Neural progenitor cell (in vitro differentiated cells): ENCODE data around the gene SH2D1B. TPM values are rescaled to one million over a fixed set of nuclear protein-coding genes. Genes with fewer than 3 reads are reported as not detected.

Experiments
- DNase-seq: peaks from one replicate; pipeline ENCODE4 v3.0.0-alpha.2; 2016; ENCODE audit warnings: low spot score
- H2AFZ ChIP-seq: fragments of 200-600 bp; sonication (generic); replicated peaks from 2 replicates; pipeline ENCODE4 v1.6.1; 2016; ENCODE audit warnings: antibody characterized with exemption
- H3F3A ChIP-seq: fragments of 200-600 bp; sonication (generic); 2 replicates; pipeline ENCODE4 v1.6.1; 2016; ENCODE audit warnings: antibody characterized with exemption, low read depth
- H3K27ac ChIP-seq: fragments of 200-600 bp; sonication (generic); 2 replicates; pipeline ENCODE4 v1.5.1; 2016; ENCODE audit warnings: mild to moderate bottlenecking
- H3K27me3 ChIP-seq: fragments of 200-600 bp; sonication (generic); 2 replicates; pipeline ENCODE4 v1.6.1; 2016; ENCODE audit warnings: mild to moderate bottlenecking, moderate library complexity
- H3K36me3 ChIP-seq: fragments of 200-600 bp; sonication (generic); 2 replicates; pipeline ENCODE4 v1.5.1; 2016
- H3K4me1 ChIP-seq: fragments of 200-600 bp; sonication (generic); 2 replicates; pipeline ENCODE4 v1.6.1; 2016; ENCODE audit warnings: mixed run types
- H3K4me2 ChIP-seq: fragments of 200-600 bp; sonication (generic); 2 replicates; pipeline ENCODE4 v1.6.1; 2016
- H3K4me3 ChIP-seq: fragments of 200-600 bp; sonication (generic); 2 replicates; pipeline ENCODE4 v1.5.1; 2016
- H3K79me2 ChIP-seq: fragments of 200-600 bp; sonication (generic); 2 replicates; pipeline ENCODE4 v1.6.1; 2016; ENCODE audit warnings: low read depth
- H3K9ac ChIP-seq: fragments of 200-600 bp; sonication (generic); 2 replicates; pipeline ENCODE4 v1.6.1; 2016
- H3K9me3 ChIP-seq: fragments of 200-600 bp; sonication (generic); 2 replicates; pipeline ENCODE4 v1.5.1; 2016; ENCODE audit warnings: low read depth
- H4K20me1 ChIP-seq: fragments of 200-600 bp; sonication (generic); 2 replicates; pipeline ENCODE4 v1.6.1; 2016; ENCODE audit warnings: low read depth
- H3K27ac Mint-ChIP-seq: 3 replicates; pipeline ENCODE4 v1.8.0; 2021; ENCODE audit warnings: mixed read lengths
- H3K27me3 Mint-ChIP-seq: 2 replicates; pipeline ENCODE4 v1.8.0; 2022; ENCODE audit warnings: low read depth, mild to moderate bottlenecking, inconsistent platforms, moderate library complexity, mixed read lengths; ENCODE audit not compliant: insufficient read depth
- H3K36me3 Mint-ChIP-seq: 3 replicates; pipeline ENCODE4 v1.8.0; 2021; ENCODE audit warnings: mixed read lengths
- H3K4me1 Mint-ChIP-seq: 3 replicates; pipeline ENCODE4 v1.8.0; 2021; ENCODE audit warnings: mixed read lengths
- H3K4me3 Mint-ChIP-seq: 3 replicates; pipeline ENCODE4 v1.8.0; 2021; ENCODE audit warnings: mild to moderate bottlenecking, moderate library complexity, mixed read lengths
- H3K9me3 Mint-ChIP-seq: 3 replicates; pipeline ENCODE4 v1.8.0; 2020; ENCODE audit warnings: mixed read lengths
- EZH2 ChIP-seq: fragments of 200-600 bp; sonication (generic); IDR thresholded peaks from 2 replicates; pipeline ENCODE4 v1.6.1; 2017; ENCODE audit warnings: antibody characterized with exemption, mild to moderate bottlenecking, moderate library complexity
- EZH2phosphoT487 ChIP-seq: fragments of 200-600 bp; sonication (generic); IDR thresholded peaks from 2 replicates; pipeline ENCODE4 v1.6.1; 2017; ENCODE audit warnings: antibody characterized with exemption
- total RNA-seq: library from RNA; depleted of rRNA; stranded (reverse); fragments of >200 nt; gene quantifications from 2 replicates; pipeline ENCODE4 v1.2.3, GENCODE V29; 2015; ENCODE audit warnings: low replicate concordance
- TF ChIP-seq, protein P1 (sequence below): fragments of 200-600 bp; sonication (generic); IDR thresholded peaks from 2 replicates; pipeline ENCODE4 v1.5.1; 2017; ENCODE audit warnings: antibody characterized with exemption, mild to moderate bottlenecking

Gene SH2D1B
- total RNA-seq, 1 donor from 2014 or later, result not detected

DNA sequence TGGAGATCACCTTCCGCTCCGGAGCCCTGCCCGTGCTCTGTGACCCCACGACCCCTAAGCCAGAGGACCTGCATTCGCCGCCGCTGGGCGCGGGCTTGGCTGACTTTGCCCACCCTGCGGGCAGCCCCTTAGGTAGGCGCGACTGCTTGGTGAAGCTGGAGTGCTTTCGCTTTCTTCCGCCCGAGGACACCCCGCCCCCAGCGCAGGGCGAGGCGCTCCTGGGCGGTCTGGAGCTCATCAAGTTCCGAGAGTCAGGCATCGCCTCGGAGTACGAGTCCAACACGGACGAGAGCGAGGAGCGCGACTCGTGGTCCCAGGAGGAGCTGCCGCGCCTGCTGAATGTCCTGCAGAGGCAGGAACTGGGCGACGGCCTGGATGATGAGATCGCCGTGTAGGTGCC lies 44.9 kb downstream of the SH2D1B start:
- H3K4me3 Mint-ChIP-seq, result no peak overlapping the region

DNA sequence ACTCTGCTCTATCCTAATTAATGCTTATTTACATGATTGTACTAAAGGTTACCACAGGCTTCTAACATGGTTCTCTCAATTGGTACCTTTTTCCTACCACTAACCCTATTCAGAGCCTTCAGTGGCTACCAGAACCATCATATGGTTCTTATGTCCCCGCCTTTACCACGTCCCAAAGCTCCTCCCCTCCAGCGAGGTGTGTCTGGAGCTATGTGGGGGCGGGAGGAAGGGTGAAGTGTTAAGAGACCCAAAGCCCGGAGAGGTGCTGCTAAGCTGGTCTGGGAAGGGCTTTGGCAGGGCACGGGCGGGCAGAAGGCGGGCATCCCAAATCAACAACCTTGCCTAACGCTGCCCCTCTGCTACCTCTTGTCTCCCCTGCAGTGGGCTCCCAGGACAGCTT lies 45.3 kb downstream of the SH2D1B start:
- Histone ChIP-seq H3K27ac (no peak overlapping the region), H3K9ac (no peak overlapping the region), H3K27me3 (no peaks in the 10 kb centered on the region), H3K4me1 (no peaks in the 10 kb centered on the region), H3K36me3 (no peaks in the 10 kb centered on the region), H3K4me3 (no peak overlapping the region), H3K9me3 (no peaks in the 10 kb centered on the region), H4K20me1 (no peaks in the 10 kb centered on the region), H2AFZ (no peak overlapping the region), H3F3A (no peaks in the 10 kb centered on the region), H3K4me2 (no peak overlapping the region), H3K79me2 (no peaks in the 10 kb centered on the region)
- Mint-ChIP-seq H3K36me3 (peaks cover 30% of the 10 kb centered on the region), H3K4me1 (peaks cover 8% of the 10 kb centered on the region), H3K27ac (no peak overlapping the region), H3K4me3 (no peak overlapping the region), H3K9me3 (no peaks in the 10 kb centered on the region), H3K27me3 (peaks cover 5% of the 10 kb centered on the region)
- TF ChIP-seq EZH2phosphoT487 (no peak), EZH2 (no peak)
- TF ChIP-seq, protein P1, sequence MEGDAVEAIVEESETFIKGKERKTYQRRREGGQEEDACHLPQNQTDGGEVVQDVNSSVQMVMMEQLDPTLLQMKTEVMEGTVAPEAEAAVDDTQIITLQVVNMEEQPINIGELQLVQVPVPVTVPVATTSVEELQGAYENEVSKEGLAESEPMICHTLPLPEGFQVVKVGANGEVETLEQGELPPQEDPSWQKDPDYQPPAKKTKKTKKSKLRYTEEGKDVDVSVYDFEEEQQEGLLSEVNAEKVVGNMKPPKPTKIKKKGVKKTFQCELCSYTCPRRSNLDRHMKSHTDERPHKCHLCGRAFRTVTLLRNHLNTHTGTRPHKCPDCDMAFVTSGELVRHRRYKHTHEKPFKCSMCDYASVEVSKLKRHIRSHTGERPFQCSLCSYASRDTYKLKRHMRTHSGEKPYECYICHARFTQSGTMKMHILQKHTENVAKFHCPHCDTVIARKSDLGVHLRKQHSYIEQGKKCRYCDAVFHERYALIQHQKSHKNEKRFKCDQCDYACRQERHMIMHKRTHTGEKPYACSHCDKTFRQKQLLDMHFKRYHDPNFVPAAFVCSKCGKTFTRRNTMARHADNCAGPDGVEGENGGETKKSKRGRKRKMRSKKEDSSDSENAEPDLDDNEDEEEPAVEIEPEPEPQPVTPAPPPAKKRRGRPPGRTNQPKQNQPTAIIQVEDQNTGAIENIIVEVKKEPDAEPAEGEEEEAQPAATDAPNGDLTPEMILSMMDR, result no peak
- DNase-seq, result no peak

More for the DNA sequence above, 44.9 kb downstream of the SH2D1B start:
- TF ChIP-seq, protein P1, result no peak
- no peak for TF ChIP-seq EZH2
- TF ChIP-seq EZH2phosphoT487, result no peak
- H3K9me3 ChIP-seq, result no peaks in the 10 kb centered on the region
- peaks cover 29% of the 10 kb centered on the region for H3K36me3 Mint-ChIP-seq
- no peaks in the 10 kb centered on the region for H3K9me3 Mint-ChIP-seq
- no peak for DNase-seq
- H3K27ac ChIP-seq, result no peak overlapping the region
- H3K79me2 ChIP-seq, result no peaks in the 10 kb centered on the region
- H4K20me1 ChIP-seq, result no peaks in the 10 kb centered on the region
- H3K4me1 Mint-ChIP-seq, result peaks cover 8% of the 10 kb centered on the region
- H3K4me2 ChIP-seq, result no peak overlapping the region
- H3K27me3 Mint-ChIP-seq, result peaks cover 5% of the 10 kb centered on the region
- no peak overlapping the region for H3K4me3 ChIP-seq
- no peaks in the 10 kb centered on the region for H3K27me3 ChIP-seq
- no peak overlapping the region for H3K9ac ChIP-seq
- H3K4me1 ChIP-seq, result no peaks in the 10 kb centered on the region
- no peak overlapping the region for H3K27ac Mint-ChIP-seq
- H2AFZ ChIP-seq, result no peak overlapping the region
- no peaks in the 10 kb centered on the region for H3F3A ChIP-seq
- H3K36me3 ChIP-seq, result no peaks in the 10 kb centered on the region

DNA sequence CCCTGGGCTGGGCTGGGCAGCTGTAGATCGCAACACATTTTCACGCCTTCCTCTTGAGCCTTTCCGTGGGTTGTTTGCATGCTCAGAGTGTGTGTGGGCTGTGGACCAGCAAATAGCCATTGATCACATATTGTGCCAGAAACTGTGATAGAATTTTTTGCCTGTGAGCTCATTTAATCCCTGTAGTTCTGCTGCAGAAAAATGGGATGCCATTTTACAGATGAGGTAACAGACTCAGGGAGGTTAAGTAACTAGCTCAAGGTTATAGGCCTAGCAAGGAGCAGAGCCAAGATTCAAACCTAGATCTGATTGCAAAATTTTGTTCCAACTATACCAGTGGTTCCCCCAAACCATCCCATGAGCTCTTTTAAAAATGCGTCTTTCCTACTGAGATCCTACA lies 45.8 kb downstream of the SH2D1B start:
- no peaks in the 10 kb centered on the region for H3K4me1 ChIP-seq
- H3K36me3 ChIP-seq, result no peaks in the 10 kb centered on the region
- H3K79me2 ChIP-seq, result no peaks in the 10 kb centered on the region
- Mint-ChIP-seq H3K27me3 (peaks cover 5% of the 10 kb centered on the region), H3K36me3 (peaks cover 33% of the 10 kb centered on the region), H3K9me3 (no peaks in the 10 kb centered on the region), H3K4me3 (no peak overlapping the region), H3K4me1 (peaks cover 8% of the 10 kb centered on the region), H3K27ac (peak overlapping the region; percentile 21)
- no peak overlapping the region for H2AFZ ChIP-seq
- no peak for DNase-seq
- H3K27me3 ChIP-seq, result no peaks in the 10 kb centered on the region
- no peaks in the 10 kb centered on the region for H3F3A ChIP-seq
- no peak overlapping the region for H3K4me2 ChIP-seq
- no peaks in the 10 kb centered on the region for H3K9me3 ChIP-seq
- TF ChIP-seq EZH2phosphoT487, result no peak
- TF ChIP-seq, protein P1, result no peak
- TF ChIP-seq EZH2, result no peak
- H3K9ac ChIP-seq, result no peak overlapping the region
- H3K4me3 ChIP-seq, result no peak overlapping the region
- H3K27ac ChIP-seq, result no peak overlapping the region
- H4K20me1 ChIP-seq, result no peaks in the 10 kb centered on the region
